ENCODE results near the gene CNGA3.

DNA sequence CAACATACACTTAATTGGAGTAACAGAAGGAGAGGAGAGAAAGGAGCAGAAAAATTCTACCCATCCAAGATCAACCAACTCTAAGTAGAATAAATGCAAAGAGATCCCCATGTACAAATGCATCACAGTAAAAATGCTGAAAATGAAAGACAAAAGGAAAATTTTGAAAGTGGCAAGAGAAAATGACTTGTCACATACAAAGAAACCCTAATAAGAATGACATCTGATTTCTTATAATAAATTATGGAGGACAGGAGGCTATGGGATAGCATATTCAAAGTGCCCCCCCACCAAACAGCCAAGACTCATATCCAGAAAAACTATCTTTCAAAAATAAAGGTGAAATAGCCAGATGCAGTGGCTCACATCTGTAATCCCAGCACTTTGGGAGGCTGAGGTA lies 76.2 kb downstream of the CNGA3 start:
- TF ChIP-seq, protein P1, sequence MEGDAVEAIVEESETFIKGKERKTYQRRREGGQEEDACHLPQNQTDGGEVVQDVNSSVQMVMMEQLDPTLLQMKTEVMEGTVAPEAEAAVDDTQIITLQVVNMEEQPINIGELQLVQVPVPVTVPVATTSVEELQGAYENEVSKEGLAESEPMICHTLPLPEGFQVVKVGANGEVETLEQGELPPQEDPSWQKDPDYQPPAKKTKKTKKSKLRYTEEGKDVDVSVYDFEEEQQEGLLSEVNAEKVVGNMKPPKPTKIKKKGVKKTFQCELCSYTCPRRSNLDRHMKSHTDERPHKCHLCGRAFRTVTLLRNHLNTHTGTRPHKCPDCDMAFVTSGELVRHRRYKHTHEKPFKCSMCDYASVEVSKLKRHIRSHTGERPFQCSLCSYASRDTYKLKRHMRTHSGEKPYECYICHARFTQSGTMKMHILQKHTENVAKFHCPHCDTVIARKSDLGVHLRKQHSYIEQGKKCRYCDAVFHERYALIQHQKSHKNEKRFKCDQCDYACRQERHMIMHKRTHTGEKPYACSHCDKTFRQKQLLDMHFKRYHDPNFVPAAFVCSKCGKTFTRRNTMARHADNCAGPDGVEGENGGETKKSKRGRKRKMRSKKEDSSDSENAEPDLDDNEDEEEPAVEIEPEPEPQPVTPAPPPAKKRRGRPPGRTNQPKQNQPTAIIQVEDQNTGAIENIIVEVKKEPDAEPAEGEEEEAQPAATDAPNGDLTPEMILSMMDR (IDR thresholded peaks at IDR 0.05) = no peak
- TF ChIP-seq POLR2A (IDR thresholded peaks at IDR 0.05) = no peak
